GM21786 (cell line): ENCODE measurements around the gene PPARD.
"Not testable (repeated sequence)": the region's sequence is repeated elsewhere in the genome, so short reads cannot be mapped to it uniquely, and the experiment has no call there.

Source experiments
- ATAC-seq: cut with Tn5 transposase; IDR thresholded peaks from one replicate; pipeline ENCODE4 v1.9.1; 2021; ENCODE audit not compliant: unreplicated experiment

The PPARD gene

DNA sequence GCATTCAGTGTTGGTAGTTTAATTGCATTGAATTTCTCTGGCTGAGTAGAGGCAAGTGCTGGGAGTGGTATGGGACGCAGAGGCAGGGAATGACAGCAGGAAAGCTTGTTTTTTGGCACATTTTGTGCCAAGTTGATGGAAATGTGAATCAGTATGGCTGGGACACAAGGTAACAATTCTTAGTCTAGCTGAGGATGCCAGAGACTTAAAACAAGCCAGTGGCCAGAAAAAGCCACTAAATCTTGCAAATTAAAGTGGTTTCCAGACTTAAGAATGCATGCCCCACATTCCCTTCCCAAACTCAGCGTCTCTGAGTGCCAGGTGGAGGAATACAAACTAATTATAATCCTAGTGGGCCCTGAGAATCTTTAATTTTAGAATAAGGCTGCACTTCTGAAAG, 35.9 kb downstream of the PPARD start:
- no peak for ATAC-seq

DNA sequence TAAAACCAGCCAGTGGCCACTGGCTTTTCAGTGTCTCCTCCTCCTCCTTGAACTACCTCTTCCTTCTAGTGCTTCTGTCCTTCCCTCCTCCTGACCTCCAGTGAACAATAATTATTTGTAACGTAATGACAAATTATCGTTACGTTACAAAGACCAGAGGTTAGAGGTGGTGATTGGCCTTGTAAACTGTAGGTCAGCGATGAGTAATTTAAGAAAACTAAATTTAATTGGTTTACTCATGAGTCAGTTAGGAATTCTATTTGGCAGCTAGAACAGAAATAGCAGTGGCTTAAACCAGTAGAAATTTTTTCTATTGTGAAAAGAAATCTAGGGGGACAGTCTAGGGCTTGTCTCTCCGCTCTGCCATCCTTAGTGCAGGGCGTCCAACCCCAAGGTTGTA, 38.8 kb downstream of the PPARD start:
- ATAC-seq = no peak

DNA sequence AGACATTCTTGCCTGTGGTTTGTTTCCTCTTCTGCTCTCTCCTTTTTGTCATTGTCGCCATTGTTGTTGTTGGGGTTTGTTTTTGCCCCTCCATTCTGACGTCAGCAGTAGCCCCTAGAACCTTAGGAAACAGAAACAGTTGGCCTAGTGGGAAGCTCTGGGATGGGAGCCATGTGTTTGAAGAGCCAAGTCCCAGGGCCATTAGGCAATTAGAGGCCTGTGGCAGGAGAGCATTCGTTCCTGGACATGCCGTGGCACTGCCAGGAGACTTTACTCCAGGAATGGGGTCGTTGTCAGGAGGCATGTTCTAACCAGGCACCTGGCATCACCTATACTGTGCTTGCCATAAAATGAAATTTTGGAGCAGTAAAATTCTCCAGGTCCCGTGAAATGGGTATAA, 39.7 kb downstream of the PPARD start:
- no peak for ATAC-seq

DNA sequence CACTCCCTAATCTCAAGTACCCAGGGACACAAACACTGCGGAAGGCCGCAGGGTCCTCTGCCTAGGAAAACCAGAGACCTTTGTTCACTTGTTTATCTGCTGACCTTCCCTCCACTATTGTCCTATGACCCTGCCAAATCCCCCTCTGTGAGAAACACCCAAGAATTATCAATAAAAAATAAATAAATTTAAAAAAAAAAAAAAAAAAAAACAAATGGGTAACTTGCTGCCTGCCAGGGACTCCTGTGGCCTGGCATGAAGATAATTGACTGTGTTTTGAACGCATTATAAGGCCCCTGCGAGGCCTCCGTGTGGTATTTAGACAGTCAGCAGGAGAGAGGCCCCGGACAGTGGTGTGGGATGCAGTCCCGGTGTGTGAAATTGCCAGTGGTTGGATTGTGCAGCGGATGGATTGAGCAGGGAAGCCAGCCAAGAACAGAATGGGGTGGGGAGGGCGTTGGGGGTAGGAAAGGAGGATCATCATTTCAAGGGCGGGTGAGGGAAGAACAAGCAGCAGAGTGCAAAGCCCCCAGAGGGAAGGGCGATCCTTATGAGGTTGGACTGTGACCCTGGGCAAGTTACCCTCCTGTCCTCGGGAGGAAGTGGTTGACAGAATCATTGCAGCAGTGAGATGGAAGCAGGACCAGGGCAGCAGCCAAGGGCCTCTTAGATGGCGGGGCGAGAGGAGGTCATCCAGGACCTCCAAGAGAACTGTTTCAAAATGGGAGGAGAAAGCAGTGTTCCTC, 43.3 kb downstream of the PPARD start:
- no peak for ATAC-seq

DNA sequence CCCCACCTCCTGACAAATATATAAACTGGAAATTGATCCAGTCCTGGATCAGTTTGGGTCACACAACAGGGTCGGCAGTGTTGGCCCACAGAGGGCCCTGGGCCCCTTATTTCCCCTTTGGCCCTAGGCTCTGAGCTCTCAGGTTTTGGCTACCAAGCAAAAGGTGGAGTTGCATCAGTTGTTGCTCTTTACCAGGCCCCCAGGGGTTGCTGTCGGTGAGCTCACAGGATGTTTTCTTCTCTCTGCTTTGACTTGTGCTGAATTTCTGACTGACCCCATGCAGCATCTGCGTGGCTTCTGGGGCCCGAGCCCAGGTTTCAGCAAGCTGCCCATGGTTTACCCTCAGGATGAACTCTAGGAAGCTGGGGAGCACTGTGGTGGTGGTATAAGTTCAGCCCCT, 44.6 kb downstream of the PPARD start:
- ATAC-seq = no peak

DNA sequence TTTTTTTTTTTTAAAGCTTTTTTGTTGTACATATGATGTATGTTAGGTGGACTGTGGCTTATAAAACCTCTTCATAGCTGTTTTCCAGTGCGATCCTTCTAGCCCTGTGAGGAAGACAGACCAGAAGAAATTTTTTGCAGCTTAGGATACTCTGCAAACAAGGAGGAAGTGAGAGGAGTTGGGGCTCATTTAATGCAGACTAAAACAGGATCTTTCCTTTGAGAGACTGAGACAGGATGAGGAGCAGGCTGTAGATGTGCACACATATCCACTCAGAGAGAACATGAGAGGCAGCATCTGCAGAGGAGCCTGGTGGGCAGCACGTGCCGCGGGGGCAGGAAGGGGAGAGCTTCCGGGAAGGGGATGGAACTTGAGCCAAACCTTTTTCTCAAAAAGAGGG, 45.7 kb downstream of the PPARD start:
- ATAC-seq = no peak

DNA sequence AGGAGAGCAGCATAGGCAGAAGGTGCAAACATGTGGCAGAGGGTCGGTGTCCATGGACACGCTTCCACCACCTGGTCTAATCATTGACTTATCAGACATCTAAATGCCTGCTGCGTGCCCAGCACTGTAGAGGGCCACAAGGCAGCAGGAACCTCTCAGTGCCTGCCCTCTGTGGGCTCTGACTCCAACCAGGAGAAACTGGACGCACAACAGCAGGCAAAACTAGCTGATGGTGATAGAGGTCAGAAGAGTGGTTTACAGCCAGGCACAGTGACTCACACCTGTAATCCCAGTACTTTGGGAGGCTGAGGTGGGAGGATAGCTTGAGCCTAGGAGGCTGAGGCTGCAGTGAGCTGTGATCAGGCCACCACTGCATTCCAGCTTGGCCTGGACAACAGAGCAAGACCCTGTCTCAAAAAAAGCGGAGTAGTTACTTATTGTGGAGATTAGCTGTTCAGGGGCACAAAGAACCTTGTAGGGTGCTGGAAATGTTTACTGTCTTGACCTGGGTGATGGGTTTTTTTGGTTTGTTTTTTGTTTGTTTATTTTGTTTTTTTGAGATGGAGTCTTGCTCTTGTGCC, 46.5 kb downstream of the PPARD start:
- no peak for ATAC-seq

DNA sequence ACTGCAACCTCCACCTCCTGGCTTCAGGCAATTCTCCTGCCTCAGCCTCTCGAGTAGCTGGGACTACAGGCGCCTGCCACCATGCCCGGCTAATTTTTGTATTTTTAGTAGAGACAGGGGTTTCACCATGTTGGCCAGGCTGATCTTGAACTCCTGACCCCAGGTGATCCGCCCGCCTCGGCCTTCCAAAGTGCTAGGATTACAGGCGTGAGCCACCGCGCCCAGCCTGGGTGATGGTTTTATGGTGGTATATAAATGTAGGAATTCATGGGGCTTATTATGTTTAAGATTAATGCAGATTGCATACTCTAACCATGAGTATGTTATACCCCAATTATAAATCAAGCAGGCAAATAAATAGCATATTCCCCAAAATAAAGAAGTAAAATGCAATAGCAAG, 47.0 kb downstream of the PPARD start:
- not testable (repeated sequence) for ATAC-seq

DNA sequence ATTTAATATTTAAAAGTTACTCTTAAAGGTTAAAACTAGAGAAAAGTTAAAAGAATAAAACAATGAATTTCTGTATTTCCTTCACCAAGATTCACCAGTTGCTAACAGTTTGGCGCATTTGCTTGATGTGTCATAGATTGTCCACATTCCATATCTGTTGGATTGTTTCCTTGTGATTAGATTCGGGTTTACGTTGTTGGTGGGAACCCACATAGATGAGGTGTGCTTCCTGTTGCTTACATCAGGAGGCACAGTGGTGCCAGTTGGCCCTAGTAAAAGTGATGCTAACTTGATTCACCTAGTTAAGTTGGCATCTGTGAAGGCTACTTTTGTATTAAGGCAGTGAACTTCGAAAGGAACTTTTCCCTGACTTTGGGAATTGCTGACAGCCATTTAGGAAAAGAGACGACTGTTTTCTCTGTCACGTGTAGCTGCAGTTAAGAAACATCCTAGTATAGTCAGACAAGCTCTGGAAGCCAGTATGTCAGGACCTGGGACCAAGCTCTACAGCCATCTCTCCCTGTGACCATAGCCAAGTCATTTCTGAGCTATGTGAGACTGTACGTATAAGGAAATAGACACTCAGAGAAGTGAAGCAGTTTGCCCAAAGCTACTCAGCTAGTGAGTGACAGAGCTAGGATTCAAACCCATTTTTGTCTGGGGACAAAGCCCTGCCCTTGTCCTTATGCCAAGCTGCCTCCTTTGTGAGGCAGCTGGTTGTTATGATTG, 49.0 kb downstream of the PPARD start:
- no peak for ATAC-seq

DNA sequence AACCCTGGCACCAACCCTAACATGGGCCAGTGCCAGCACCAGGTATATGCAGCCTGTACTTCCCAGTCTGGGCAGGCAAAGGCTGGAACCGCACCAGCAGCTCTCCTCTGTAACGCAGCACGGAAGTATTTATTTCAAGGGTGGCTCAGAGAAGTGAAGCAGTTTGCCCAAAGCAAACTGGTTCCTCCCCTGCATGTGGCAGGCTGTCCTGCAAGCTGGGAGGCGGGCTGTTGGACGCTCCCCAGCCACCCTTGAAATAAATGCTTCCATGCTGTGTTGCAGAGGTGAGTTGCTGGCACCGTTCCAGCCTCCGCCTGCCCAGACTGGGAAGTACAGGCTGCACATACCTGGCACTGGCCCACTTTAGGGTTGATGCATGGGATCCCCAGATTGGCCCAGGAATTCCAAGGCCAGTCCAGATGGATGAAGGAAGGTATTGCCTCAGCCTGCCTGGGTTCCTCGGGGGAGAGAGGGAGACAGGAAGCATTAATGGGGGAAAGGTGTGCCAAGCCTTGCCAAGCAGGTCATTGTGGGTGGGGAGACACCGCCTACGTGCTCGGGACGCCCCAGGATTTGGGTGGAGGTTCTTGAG, 49.8 kb downstream of the PPARD start:
- no peak for ATAC-seq

DNA sequence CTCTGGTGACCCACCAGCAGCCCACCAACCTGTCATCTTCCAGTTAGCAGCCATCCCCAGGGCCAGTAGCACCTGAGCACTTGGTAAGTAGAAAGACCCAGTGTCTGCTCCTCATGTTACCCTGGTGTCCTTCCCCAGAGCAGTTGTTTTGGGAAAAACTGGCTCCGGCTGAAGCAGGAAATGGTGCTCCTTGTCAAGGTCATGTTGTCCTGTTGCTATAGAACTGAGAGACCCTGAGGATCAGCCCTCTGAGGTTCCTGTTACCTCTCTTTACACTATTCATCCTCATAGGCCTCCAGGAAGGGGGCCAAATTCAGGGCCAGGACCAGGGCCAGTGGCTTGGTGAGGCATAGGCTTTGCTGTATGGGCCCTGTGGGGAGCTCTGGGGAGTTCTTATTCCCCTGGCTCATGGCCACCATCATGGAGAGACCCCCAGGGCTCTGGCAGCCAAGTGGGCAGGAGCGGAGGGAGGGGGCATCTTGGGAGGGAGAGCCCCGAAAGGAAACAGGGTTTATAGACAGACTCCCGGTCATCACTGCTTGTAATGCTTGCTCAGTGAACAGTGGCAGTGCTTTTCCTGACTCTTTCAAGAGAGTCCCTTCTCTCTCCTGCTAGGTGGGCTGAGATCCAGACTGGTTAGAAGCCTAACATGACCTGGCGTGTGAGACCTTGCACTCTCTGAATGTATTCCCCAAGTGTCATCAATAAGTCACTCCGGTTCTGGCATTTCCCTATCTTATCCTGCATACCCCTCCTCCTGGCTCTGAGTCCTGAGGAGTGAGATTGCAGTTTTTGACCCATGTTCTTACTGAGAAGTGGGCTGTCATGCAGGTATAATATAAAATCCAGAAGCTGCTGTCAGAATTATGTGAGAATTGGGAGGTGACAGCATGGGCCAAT, 50.7 kb downstream of the PPARD start:
- no peak for ATAC-seq

DNA sequence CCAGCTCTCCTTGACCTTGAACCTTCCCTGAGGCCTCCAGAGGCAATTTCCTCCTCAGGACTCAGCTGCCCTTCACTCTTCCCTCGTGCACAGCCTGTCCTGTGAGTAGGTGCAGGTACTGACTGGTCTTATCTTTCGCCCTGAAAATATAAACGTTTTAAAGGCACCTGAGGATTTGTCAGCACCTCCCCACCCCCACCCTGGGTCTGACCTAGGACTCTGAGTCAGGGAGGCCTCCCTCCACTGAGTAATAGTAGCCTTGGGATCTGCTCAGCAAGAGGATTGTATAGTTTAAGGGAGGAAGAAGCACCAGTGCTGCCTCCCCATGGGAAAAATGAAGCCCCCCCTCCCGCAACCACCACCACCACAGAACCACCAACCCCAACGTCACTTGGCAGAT, 54.6 kb downstream of the PPARD start:
- no peak for ATAC-seq

DNA sequence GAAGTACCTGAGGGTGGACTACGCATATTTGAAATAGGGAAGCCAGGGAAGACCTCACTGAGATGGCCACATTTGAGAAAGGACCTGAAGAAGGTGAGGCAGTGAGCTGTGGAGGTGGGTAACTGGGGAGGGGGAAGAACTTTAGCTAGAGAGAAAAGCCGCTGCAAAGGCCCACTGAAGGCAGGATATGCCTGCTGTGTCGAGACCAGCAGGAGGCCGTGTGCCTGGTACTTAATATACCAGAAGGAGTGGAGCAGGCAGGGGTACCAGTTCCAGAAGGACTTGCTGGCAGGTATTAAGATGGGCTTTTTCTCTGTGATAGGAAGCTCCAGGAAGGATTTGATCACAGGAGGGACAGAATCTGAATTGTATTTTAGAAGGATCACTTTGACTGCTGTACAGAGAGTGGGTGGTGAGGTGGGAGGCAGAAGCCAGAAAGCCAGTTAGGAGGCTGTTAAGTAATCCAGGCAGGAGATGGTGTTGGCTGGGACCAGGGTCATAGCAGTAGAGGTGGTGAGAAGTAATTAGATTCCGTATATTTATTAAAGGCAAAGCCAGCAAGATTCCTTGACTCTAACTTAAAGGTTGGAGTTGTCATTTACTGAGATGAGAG, 55.6 kb downstream of the PPARD start:
- no peak for ATAC-seq

DNA sequence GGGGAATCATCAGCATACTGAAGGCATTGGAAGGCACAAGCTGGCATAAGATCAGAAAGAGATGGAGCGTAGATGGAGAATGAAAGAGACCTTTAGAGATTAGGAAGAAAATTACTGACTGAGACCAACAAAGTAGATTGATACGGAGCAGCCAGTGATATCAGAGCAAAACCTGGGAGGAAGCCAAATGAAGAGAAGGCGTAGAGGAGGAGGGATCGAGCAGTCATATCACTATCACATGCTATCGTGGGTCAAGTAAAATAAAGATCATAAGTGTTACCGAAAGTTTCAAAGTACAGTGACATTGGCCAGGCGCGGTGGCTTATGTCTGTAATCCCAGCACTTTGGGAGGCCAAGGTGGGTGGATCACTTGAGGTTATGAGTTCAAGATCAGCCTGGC, 56.2 kb downstream of the PPARD start:
- no peak for ATAC-seq

DNA sequence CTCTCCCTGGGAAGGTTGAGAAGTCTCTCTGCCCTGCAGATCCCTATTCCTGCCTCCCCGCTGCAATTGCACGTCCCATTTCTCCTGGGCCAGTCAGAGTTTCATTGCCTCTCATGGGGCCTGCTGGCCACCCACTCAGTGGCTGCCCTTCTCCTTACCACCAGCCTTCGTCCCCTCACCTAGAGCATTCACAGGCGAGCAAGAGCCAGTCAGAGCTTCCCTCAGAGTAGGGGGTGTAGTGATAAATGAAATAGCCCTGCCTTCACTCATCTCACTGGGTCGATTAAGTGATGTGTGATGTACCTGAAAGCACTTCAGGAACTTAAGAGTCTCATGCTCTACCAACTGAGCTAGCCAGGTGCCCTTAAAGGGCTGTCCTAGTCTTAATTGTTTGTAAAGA, 57.8 kb downstream of the PPARD start:
- no peak for ATAC-seq

DNA sequence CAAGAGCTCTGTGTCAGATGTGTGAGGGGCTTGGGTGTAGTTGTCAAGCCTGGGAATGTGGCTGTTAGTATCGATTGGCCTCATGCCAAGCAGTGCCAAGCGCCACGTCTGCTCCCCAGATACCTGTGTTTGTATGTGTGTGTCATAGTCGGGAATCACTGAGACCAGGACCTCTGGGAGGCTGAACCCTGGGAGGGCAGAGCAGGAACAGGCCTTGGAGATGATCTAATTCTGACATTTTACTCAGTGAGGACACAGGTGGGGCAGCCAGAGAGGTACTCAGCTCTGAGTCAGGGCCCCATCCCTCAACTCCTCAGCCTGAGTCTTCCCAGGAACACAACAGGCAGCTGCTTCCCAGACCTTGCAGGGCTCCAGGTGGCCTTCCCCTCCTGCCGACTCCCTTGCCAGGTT, 58.5 kb downstream of the PPARD start:
- ATAC-seq = no peak

DNA sequence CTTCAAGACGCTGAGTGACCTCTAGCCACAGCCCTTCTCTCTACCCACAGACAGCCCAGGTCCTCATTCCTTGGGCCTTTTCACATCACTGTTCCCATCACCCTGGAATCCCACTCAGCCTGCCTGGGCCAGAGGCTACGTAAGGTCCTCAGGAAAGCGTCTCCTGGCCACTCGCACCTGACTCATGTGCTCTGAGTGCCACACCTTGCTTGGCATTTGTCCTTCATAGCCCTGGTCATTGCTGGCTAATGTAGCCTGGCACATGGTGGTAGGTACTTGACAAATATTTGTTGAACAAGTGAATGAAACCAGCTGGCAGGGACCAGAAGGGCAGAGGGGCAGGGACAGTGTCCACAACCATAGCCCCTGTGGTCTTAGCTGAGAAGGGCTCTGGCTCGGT, 59.2 kb downstream of the PPARD start:
- ATAC-seq = no peak

DNA sequence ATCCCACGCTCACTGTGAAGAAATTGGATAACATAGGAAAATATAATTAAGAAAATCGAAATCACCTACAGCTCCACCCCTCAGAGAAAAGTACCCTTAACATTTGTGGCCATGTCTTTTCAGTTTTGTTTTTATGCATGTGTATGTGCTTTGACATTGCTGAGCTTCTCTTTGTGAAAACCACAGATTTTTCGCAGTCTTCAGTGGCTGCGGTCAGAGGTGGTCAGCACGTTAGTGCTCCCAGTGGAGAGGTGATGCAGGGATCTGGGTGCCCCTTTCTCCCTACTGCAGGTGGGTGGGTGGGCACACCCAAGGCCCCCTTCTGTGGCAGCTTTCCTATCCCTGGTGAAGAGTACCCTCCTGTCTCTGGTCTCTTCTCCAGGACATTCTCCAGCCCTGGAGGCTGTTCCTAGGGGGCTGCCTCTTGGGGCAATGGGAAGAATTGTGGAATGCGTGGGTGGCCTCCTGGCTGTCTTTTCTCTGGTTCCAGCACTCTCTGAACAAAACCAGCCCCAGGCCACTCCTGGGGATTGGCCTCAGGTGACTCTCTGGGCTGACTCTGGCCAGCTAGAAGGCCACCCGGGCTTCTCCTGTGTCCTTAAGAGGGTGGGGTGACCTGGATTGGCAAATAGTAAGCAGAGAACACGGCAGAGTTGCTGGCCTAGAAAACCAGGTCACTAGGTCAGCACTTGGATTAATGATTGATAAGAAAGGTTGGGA, 59.9 kb downstream of the PPARD start:
- ATAC-seq = no peak

DNA sequence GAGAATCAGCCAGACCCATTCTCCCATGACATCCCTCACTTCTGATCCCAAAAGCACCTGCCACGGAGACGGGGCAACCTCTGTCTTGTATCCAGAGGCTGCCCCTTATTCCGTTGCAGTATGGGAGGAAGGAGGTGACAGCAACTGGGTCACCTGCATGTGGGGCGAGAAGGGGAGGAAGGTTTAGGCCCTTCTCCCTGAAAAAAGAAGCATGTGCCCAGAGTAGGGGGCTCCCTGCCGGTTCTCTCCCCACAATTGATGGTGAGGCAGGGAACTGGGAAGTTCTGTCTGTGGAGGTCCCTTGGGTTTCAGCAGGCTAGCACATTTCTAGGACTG, 60.5 kb downstream of the PPARD start:
- no peak for ATAC-seq
